SK-N-SH (cell line): ENCODE measurements around the gene KRT222.

ENCODE experiments used
- CTCF ChIP-seq: fragments of 200-600 bp; sonication (generic); IDR thresholded peaks from 2 replicates; pipeline ENCODE4 v1.6.1; 2017; ENCODE audit warnings: antibody characterized with exemption, mild to moderate bottlenecking, moderate library complexity
- FOXM1 ChIP-seq: IDR thresholded peaks from 2 replicates; pipeline ENCODE4 v1.4.0; 2012; ENCODE audit warnings: low read depth, mild to moderate bottlenecking
- GABPA ChIP-seq: IDR thresholded peaks from 2 replicates; pipeline ENCODE4 v1.4.0; 2012; ENCODE audit warnings: low read depth, mild to moderate bottlenecking
- MXI1 ChIP-seq: IDR thresholded peaks from 2 replicates; pipeline ENCODE4 v1.6.1; 2012; ENCODE audit warnings: mild to moderate bottlenecking, low read depth, low read length, improper control_type of control experiment
- RAD21 ChIP-seq: IDR thresholded peaks from 2 replicates; pipeline ENCODE4 v1.6.1; 2012; ENCODE audit warnings: mild to moderate bottlenecking, low read length
- RCOR1 ChIP-seq: fragments of 150-350 bp; IDR thresholded peaks from 2 replicates; pipeline ENCODE4 v1.6.1; 2017; ENCODE audit warnings: antibody characterized with exemption, low read length
- TF ChIP-seq, protein P1 (sequence below): fragments of 150-350 bp; IDR thresholded peaks from 2 replicates; pipeline ENCODE4 v1.6.1; 2017; ENCODE audit warnings: antibody characterized with exemption, low read length, low read depth, borderline replicate concordance

- TF ChIP-seq MXI1: no peak
- no peak for TF ChIP-seq RCOR1
- TF ChIP-seq CTCF: no peak
- no peak for TF ChIP-seq FOXM1
- TF ChIP-seq GABPA: no peak
- TF ChIP-seq, protein P1, sequence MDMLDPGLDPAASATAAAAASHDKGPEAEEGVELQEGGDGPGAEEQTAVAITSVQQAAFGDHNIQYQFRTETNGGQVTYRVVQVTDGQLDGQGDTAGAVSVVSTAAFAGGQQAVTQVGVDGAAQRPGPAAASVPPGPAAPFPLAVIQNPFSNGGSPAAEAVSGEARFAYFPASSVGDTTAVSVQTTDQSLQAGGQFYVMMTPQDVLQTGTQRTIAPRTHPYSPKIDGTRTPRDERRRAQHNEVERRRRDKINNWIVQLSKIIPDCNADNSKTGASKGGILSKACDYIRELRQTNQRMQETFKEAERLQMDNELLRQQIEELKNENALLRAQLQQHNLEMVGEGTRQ: no peak
- no peak for TF ChIP-seq RAD21
These were observed 1.7 kb downstream of the KRT222 start for GRCh38 chr17:40663252-40663651.
